RWPE2 (cell line): ENCODE measurements around the gene RASA1.

ENCODE experiments used
- ATAC-seq: fragments of 200-7000 bp; cut with Tn5 transposase; 3 replicates; pipeline ENCODE4 v1.9.1; 2021; ENCODE audit warnings: low read depth
- DNase-seq: peaks from one replicate; pipeline ENCODE4 v3.0.0-alpha.2; 2020; ENCODE audit warnings: low spot score
- H3K27ac ChIP-seq: fragments of 450-650 bp; 2 replicates; pipeline ENCODE4 v1.5.1; 2017; ENCODE audit warnings: mild to moderate bottlenecking; ENCODE audit not compliant: poor library complexity, severe bottlenecking
- H3K27me3 ChIP-seq: fragments of 250-450 bp; sonication (Bioruptor Pico); 2 replicates; pipeline ENCODE4 v1.5.1; 2021; ENCODE audit warnings: mild to moderate bottlenecking, moderate library complexity; ENCODE audit not compliant: insufficient read depth, poor library complexity, severe bottlenecking
- H3K36me3 ChIP-seq: fragments of 250-450 bp; sonication (Bioruptor Pico); 2 replicates; pipeline ENCODE4 v1.5.1; 2020; ENCODE audit warnings: low read depth, mild to moderate bottlenecking, moderate library complexity
- H3K4me1 ChIP-seq: fragments of 250-450 bp; sonication (Bioruptor Pico); 2 replicates; pipeline ENCODE4 v1.5.1; 2021; ENCODE audit warnings: mild to moderate bottlenecking, moderate library complexity; ENCODE audit not compliant: insufficient read depth, poor library complexity, severe bottlenecking
- H3K4me3 ChIP-seq: fragments of 250-450 bp; sonication (Bioruptor Pico); 2 replicates; pipeline ENCODE4 v1.5.1; 2021; ENCODE audit warnings: mild to moderate bottlenecking, moderate library complexity; ENCODE audit not compliant: severe bottlenecking
- H3K9me3 ChIP-seq: fragments of 250-450 bp; sonication (Bioruptor Pico); 2 replicates; pipeline ENCODE4 v1.5.1; 2021; ENCODE audit warnings: mild to moderate bottlenecking, moderate library complexity; ENCODE audit not compliant: severe bottlenecking
- TF ChIP-seq, protein P1 (sequence below): fragments of 450-650 bp; IDR thresholded peaks from one replicate; pipeline ENCODE4 v1.5.1; 2017; ENCODE audit warnings: mild to moderate bottlenecking, moderate library complexity; ENCODE audit not compliant: poor library complexity, severe bottlenecking

Gene RASA1

DNA sequence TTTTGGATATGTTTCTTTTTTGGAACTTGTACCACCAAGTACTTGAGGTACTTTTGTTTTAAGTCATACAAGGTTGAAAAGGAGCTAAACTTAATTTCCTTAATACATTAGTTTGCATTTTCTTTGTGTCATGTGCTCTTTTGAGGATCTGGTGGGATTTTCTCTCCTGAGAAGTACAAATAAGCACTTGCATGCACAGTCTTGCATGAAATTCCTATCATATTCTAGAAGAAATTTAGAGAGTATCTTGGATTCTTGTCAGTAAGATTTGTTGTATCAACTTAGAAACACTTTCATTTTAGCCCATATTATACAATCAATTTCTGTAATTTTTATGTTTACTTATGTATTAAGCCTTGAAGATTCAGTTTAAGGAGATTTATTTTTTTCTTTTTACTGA, 80.2 kb downstream of the RASA1 start:
- H3K4me3 ChIP-seq: no peak overlapping the region
- DNase-seq: no peak
- no peaks in the 10 kb centered on the region for H3K9me3 ChIP-seq
- peaks cover 96% of the 10 kb centered on the region for H3K36me3 ChIP-seq
- ATAC-seq: no peak
- no peak overlapping the region for H3K27ac ChIP-seq
- no peaks in the 10 kb centered on the region for H3K27me3 ChIP-seq
- TF ChIP-seq, protein P1, sequence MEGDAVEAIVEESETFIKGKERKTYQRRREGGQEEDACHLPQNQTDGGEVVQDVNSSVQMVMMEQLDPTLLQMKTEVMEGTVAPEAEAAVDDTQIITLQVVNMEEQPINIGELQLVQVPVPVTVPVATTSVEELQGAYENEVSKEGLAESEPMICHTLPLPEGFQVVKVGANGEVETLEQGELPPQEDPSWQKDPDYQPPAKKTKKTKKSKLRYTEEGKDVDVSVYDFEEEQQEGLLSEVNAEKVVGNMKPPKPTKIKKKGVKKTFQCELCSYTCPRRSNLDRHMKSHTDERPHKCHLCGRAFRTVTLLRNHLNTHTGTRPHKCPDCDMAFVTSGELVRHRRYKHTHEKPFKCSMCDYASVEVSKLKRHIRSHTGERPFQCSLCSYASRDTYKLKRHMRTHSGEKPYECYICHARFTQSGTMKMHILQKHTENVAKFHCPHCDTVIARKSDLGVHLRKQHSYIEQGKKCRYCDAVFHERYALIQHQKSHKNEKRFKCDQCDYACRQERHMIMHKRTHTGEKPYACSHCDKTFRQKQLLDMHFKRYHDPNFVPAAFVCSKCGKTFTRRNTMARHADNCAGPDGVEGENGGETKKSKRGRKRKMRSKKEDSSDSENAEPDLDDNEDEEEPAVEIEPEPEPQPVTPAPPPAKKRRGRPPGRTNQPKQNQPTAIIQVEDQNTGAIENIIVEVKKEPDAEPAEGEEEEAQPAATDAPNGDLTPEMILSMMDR: no peak
- H3K4me1 ChIP-seq: peaks cover 10% of the 10 kb centered on the region

DNA sequence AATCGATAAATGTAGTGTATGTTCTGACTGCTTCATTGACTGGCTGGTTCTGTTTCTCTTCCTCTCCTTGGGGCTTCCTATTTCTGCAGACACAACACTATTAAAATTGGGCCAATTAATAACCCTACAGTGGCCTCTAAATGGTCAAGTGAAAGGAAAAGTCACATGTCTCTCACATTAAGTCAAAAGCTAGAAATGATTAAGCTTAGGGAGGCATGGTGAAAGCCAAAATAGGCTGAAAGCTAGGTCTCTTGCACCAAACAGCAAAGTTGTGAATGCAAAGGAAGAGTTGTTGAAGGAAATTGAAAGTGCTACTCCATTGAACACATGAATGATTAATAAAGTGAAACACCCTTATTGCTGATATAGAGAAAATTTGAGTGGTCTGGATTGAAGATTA, 86.8 kb downstream of the RASA1 start:
- H3K9me3 ChIP-seq: no peaks in the 10 kb centered on the region
- no peak for ATAC-seq
- H3K4me3 ChIP-seq: no peak overlapping the region
- H3K36me3 ChIP-seq: peaks cover 79% of the 10 kb centered on the region
- DNase-seq: no peak
- TF ChIP-seq, protein P1: no peak
- H3K4me1 ChIP-seq: no peaks in the 10 kb centered on the region
- H3K27me3 ChIP-seq: no peaks in the 10 kb centered on the region
- no peak overlapping the region for H3K27ac ChIP-seq

DNA sequence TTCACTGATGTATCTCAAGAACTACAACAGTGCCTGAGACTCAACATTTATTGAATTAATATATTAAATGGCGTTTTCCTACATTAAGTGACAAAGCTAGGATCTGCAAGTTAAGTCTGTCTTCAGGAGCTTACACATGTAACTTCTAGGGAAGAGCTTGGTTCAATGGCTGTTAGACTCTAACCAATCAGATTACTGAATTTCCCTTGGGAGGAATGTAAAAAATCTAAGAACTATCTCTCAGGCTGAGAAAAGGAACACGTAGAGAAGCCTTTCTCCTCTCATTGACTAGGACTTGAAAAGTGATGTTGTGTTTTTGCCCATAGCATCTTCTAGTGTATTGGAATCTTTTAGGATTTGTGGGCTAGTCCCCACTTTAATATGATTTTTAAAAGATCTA, 91.4 kb downstream of the RASA1 start:
- no peak for ATAC-seq

DNA sequence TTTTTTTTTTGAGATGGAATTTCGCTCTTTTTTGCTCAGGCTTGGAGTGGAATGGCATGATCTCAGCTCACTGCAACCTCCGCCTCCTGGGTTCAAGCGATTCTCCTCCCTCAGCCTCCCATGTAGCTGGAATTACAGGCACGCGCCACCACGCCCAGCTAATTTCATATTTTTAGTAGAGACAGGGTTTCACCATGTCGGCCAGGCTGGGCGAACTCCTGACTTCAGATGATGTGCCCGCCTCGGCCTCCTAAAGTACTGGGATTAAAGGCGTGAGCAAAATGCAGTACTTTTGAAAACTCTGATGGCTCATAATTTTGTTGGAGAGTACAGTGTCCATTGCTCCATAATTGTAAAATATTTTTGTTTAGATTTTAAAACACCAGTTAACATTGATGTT, 92.4 kb downstream of the RASA1 start:
- H3K4me1 ChIP-seq: peaks cover 9% of the 10 kb centered on the region
- H3K27ac ChIP-seq: no peak overlapping the region
- TF ChIP-seq, protein P1: no peak
- no peak for DNase-seq
- H3K4me3 ChIP-seq: no peak overlapping the region
- H3K36me3 ChIP-seq: peaks cover 72% of the 10 kb centered on the region
- H3K27me3 ChIP-seq: no peaks in the 10 kb centered on the region
- H3K9me3 ChIP-seq: no peaks in the 10 kb centered on the region
- no peak for ATAC-seq

More for the DNA sequence above, 91.4 kb downstream of the RASA1 start:
- Histone ChIP-seq H3K27ac (no peak overlapping the region), H3K36me3 (peaks cover 74% of the 10 kb centered on the region), H3K4me1 (peaks cover 9% of the 10 kb centered on the region), H3K27me3 (no peaks in the 10 kb centered on the region), H3K4me3 (no peak overlapping the region), H3K9me3 (no peaks in the 10 kb centered on the region)
- DNase-seq: no peak
- TF ChIP-seq, protein P1: no peak

DNA sequence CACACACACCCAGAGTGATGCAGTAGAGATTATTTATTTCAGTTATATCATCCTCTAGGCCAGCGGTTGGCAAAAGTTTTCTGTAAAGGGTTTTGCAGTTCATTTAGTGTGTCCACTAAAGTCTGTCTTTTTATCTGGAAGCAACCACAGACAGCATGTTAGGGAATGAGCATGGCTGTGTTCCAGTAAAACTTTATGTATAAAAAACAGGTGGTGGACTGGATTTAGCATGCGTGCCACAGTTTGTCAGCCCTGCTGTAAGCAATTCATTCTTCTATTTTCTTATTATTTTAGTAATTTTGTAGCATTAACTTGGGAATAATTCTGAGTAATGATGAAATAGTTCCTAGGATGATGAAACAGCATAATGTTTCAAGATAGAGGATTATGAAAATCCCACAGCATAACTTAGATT, 93.4 kb downstream of the RASA1 start:
- no peaks in the 10 kb centered on the region for H3K9me3 ChIP-seq
- H3K4me3 ChIP-seq: no peak overlapping the region
- ATAC-seq (no peak), DNase-seq (no peak)
- peaks cover 72% of the 10 kb centered on the region for H3K36me3 ChIP-seq
- H3K27ac ChIP-seq: no peak overlapping the region
- no peaks in the 10 kb centered on the region for H3K27me3 ChIP-seq
- peaks cover 9% of the 10 kb centered on the region for H3K4me1 ChIP-seq
- TF ChIP-seq, protein P1: no peak
